ENCODE data around the gene PPM1B. TPM values are rescaled to one million over a fixed set of nuclear protein-coding genes. Genes with fewer than 3 reads are reported as not detected.

Gene PPM1B
- total RNA-seq, 2 donors from 2014 or later, result 27.0 to 44.5 TPM

- peaks cover 31% of the 10 kb centered on the region for H3K4me1 ChIP-seq
- ATAC-seq, result no peak
Observed at GRCh38 chr2:44189104-44189503, 20.4 kb downstream of the PPM1B start.

GRCh38 chr2:44190526-44190925 is 21.9 kb downstream of the PPM1B start:
- no peak overlapping the region for H3K4me3 ChIP-seq
- H3K27me3 ChIP-seq, result no peaks in the 10 kb centered on the region
- ATAC-seq (no peak), DNase-seq (no peak)
- TF ChIP-seq POLR2A (IDR thresholded peaks at IDR 0.05) (no peak), CTCF (IDR thresholded peaks at IDR 0.05) (no peak)
- intact Hi-C loops (cut with DNase I), result no loop called here
- H3K27ac ChIP-seq, result no peak overlapping the region
- H3K4me1 ChIP-seq, result peaks cover 28% of the 10 kb centered on the region
- no peaks in the 10 kb centered on the region for H3K36me3 ChIP-seq (replicated peaks in 1 of 2; ENCODE audit: insufficient read depth in 1 of 2, low read depth in 2 of 2)
- no peaks in the 10 kb centered on the region for H3K9me3 ChIP-seq
- WGBS, 2 donors, result 40 to 63% methylated on average over 3 of the region's 3 CpGs

More at GRCh38 chr2:44189104-44189503, 20.4 kb downstream of the PPM1B start:
- H3K27me3 ChIP-seq, result no peaks in the 10 kb centered on the region
- DNase-seq, result no peak
- H3K9me3 ChIP-seq, result no peaks in the 10 kb centered on the region
- WGBS, 2 donors, result 85 to 94% methylated on average over 4 of the region's 4 CpGs
- no peak overlapping the region for H3K27ac ChIP-seq
- H3K4me3 ChIP-seq, result no peak overlapping the region
- H3K36me3 ChIP-seq (replicated peaks in 1 of 2; ENCODE audit: insufficient read depth in 1 of 2, low read depth in 2 of 2), result no peaks in the 10 kb centered on the region
- intact Hi-C loops (cut with DNase I), result no loop called here
- TF ChIP-seq POLR2A (IDR thresholded peaks at IDR 0.05) (no peak), CTCF (IDR thresholded peaks at IDR 0.05) (no peak)

GRCh38 chr2:44191739-44192138 is 23.1 kb downstream of the PPM1B start:
- intact Hi-C loops (cut with DNase I), result no loop called here
- Histone ChIP-seq H3K9me3 (no peaks in the 10 kb centered on the region), H3K4me3 (no peak overlapping the region), H3K27me3 (no peaks in the 10 kb centered on the region), H3K27ac (no peak overlapping the region), H3K4me1 (peaks cover 26% of the 10 kb centered on the region), H3K36me3 (replicated peaks in 1 of 2; ENCODE audit: insufficient read depth in 1 of 2, low read depth in 2 of 2) (no peaks in the 10 kb centered on the region)
- DNase-seq (no peak), ATAC-seq (no peak)
- TF ChIP-seq POLR2A (IDR thresholded peaks at IDR 0.05) (no peak), CTCF (IDR thresholded peaks at IDR 0.05) (no peak)

- no peak for ATAC-seq
- TF ChIP-seq CTCF (IDR thresholded peaks at IDR 0.05) (no peak), POLR2A (IDR thresholded peaks at IDR 0.05) (no peak)
- H3K4me3 ChIP-seq, result no peak overlapping the region
- intact Hi-C loops (cut with DNase I), result no loop called here
- H3K36me3 ChIP-seq (replicated peaks in 1 of 2; ENCODE audit: insufficient read depth in 1 of 2, low read depth in 2 of 2), result no peaks in the 10 kb centered on the region
- 21 to 27% methylated on average over 1 of the region's 1 CpG for WGBS, 2 donors
- DNase-seq, result no peak
- no peaks in the 10 kb centered on the region for H3K27me3 ChIP-seq
- H3K4me1 ChIP-seq, result peaks cover 19% of the 10 kb centered on the region
- H3K9me3 ChIP-seq, result no peaks in the 10 kb centered on the region
- H3K27ac ChIP-seq, result no peak overlapping the region
Observed at GRCh38 chr2:44192646-44193045, 24.0 kb downstream of the PPM1B start.

GRCh38 chr2:44195714-44196113 is 27.0 kb downstream of the PPM1B start:
- peaks cover 16% of the 10 kb centered on the region for H3K4me1 ChIP-seq
- H3K9me3 ChIP-seq, result no peaks in the 10 kb centered on the region
- no peaks in the 10 kb centered on the region for H3K36me3 ChIP-seq (replicated peaks in 1 of 2; ENCODE audit: insufficient read depth in 1 of 2, low read depth in 2 of 2)
- H3K27ac ChIP-seq, result no peak overlapping the region
- TF ChIP-seq POLR2A (IDR thresholded peaks at IDR 0.05), result no peak
- no peak for TF ChIP-seq CTCF (IDR thresholded peaks at IDR 0.05)
- intact Hi-C loops (cut with DNase I), result no loop called here
- DNase-seq (no peak), ATAC-seq (no peak)
- H3K4me3 ChIP-seq, result no peak overlapping the region
- no peaks in the 10 kb centered on the region for H3K27me3 ChIP-seq
- 88 to 100% methylated on average over 2 of the region's 2 CpGs for WGBS, 2 donors

Data from body of pancreas (tissue), 4 donors.